DND-41 (cell line): ENCODE measurements around the gene TAOK2.

ENCODE experiments used
- ATAC-seq: fragments of 200-7000 bp; cut with Tn5 transposase; 3 replicates; pipeline ENCODE4 v1.9.1; 2021; ENCODE audit warnings: low read depth; ENCODE audit not compliant: insufficient read depth
- DNase-seq: peaks from one replicate; pipeline ENCODE4 v3.0.0-alpha.2; 2020
- H2AFZ ChIP-seq: 2 replicates; pipeline ENCODE4 v1.6.0; 2012; ENCODE audit warnings: low read depth, low read length
- H3K27ac ChIP-seq: 2 replicates; pipeline ENCODE4 v1.5.1; 2012; ENCODE audit warnings: low read length, inconsistent platforms
- H3K27me3 ChIP-seq: fragments of 200-600 bp; sonication (generic); 2 replicates; pipeline ENCODE4 v1.6.0; 2012; ENCODE audit warnings: low read length, mild to moderate bottlenecking, inconsistent platforms; ENCODE audit not compliant: insufficient read depth, poor library complexity
- H3K36me3 ChIP-seq: 2 replicates; pipeline ENCODE4 v1.5.1; 2012; ENCODE audit warnings: low read length, inconsistent platforms; ENCODE audit not compliant: insufficient read depth
- H3K4me1 ChIP-seq: 2 replicates; pipeline ENCODE4 v1.5.1; 2012; ENCODE audit warnings: mild to moderate bottlenecking, low read length; ENCODE audit not compliant: insufficient read depth
- H3K4me2 ChIP-seq: 2 replicates; pipeline ENCODE4 v1.6.0; 2012; ENCODE audit warnings: mild to moderate bottlenecking, moderate library complexity, low read length, inconsistent platforms; ENCODE audit not compliant: insufficient read depth
- H3K4me3 ChIP-seq, 2 experiments: fragments of 200-600 bp in 1 of 2; shearing (Covaris generic) in 1 of 2; 2 replicates each; pipeline ENCODE4 v1.5.1; 2012 to 2016; ENCODE audit warnings: inconsistent platforms in 2 of 2, low read length in 2 of 2, mild to moderate bottlenecking in 2 of 2, low read depth in 1 of 2, moderate library complexity in 1 of 2
- H3K79me2 ChIP-seq: 2 replicates; pipeline ENCODE4 v1.6.0; 2012; ENCODE audit warnings: low read length, inconsistent platforms; ENCODE audit not compliant: insufficient read depth
- H3K9ac ChIP-seq: 2 replicates; pipeline ENCODE4 v1.6.0; 2012; ENCODE audit warnings: low read depth, mild to moderate bottlenecking, inconsistent platforms, low read length, moderate library complexity
- H3K9me3 ChIP-seq: 2 replicates; pipeline ENCODE4 v1.5.1; 2012; ENCODE audit warnings: low read length, moderate library complexity, mild to moderate bottlenecking, inconsistent platforms; ENCODE audit not compliant: insufficient read depth, severe bottlenecking
- H4K20me1 ChIP-seq: 2 replicates; pipeline ENCODE4 v1.6.0; 2012; ENCODE audit warnings: low read length; ENCODE audit not compliant: insufficient read depth
- CTCF ChIP-seq: IDR thresholded peaks from 2 replicates; pipeline ENCODE4 v1.5.1; 2012; ENCODE audit warnings: borderline replicate concordance, low read length, moderate library complexity, mild to moderate bottlenecking; ENCODE audit not compliant: poor library complexity, severe bottlenecking; ENCODE audit errors: extremely low read depth
- EZH2 ChIP-seq: IDR thresholded peaks from 3 replicates; pipeline ENCODE4 v1.6.1; 2012; ENCODE audit warnings: borderline replicate concordance, low read depth, mild to moderate bottlenecking, moderate library complexity, low read length, inconsistent platforms; ENCODE audit not compliant: severe bottlenecking

TAOK2 gene

DNA sequence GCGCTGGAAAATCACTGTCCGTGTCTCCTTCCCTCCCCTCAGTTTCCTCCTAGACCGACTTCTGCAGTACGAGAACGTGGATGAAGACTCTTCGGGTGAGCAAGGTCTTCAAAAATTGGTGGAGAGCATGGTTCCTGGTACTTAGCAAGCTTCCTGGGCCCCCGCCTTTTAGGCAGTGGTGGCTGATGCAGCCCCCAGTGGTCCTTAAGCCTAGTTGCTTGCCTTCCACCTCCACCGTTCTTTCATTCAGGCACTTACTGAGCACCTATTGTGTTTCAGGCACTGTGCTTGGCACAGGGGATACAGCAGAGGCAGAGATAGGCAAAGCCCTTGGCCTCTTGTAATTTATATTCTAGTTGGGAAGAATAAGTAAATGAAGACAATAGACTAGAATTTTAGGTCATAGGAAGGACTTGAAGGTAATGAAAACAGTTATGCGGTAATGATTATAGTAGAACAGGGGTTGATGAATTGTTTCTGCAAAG is 23.1 kb downstream of the TAOK2 start:
- Histone ChIP-seq H3K27me3 (no peaks in the 10 kb centered on the region), H3K4me2 (peak overlapping the region; percentile 91), H2AFZ (peak overlapping the region; percentile 96), H3K27ac (peak overlapping the region; percentile 98), H3K79me2 (peaks cover 47% of the 10 kb centered on the region), H3K9me3 (no peaks in the 10 kb centered on the region), H3K36me3 (peaks cover 72% of the 10 kb centered on the region), H3K4me3 (peak overlapping the region; percentile 77 to 96), H4K20me1 (peaks cover 3% of the 10 kb centered on the region; the same call in 1 of the 2 replicates), H3K9ac (peak overlapping the region; percentile 84), H3K4me1 (peaks cover 37% of the 10 kb centered on the region)
- peak; percentile 34 for DNase-seq
- TF ChIP-seq CTCF (peak; percentile 33), EZH2 (no peak)
- ATAC-seq: no peak

DNA sequence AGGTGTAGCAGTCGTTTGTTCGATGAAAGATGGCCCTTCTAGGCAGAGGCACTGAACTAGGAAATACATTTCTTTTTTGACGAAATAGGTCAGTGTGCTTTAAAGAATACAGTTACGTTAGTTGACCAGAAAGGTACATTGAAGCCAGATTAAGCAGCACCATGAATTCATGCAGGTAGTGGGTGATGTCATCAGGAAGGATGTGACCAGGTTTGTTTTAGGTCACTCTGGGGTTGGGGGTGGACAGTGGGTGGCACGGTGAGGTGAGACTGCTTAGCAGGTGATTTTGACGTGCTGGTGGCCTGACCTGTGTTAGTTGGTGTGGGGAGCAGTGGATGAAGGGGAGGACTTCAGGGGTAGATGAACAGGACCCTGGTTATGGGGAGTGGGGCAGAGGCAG is 25.9 kb downstream of the TAOK2 start:
- peaks cover 22% of the 10 kb centered on the region for H3K4me1 ChIP-seq
- no peak overlapping the region for H3K4me3 ChIP-seq
- no peak overlapping the region for H3K4me2 ChIP-seq
- peaks cover 3% of the 10 kb centered on the region; the same call in 1 of the 2 replicates for H4K20me1 ChIP-seq
- H3K9me3 ChIP-seq: no peaks in the 10 kb centered on the region
- no peak overlapping the region for H2AFZ ChIP-seq
- ATAC-seq (no peak), DNase-seq (no peak)
- TF ChIP-seq EZH2 (no peak), CTCF (no peak)
- H3K79me2 ChIP-seq: peaks cover 35% of the 10 kb centered on the region
- no peak overlapping the region for H3K9ac ChIP-seq
- H3K27ac ChIP-seq: no peak overlapping the region
- no peaks in the 10 kb centered on the region for H3K27me3 ChIP-seq
- peaks cover 75% of the 10 kb centered on the region for H3K36me3 ChIP-seq

DNA sequence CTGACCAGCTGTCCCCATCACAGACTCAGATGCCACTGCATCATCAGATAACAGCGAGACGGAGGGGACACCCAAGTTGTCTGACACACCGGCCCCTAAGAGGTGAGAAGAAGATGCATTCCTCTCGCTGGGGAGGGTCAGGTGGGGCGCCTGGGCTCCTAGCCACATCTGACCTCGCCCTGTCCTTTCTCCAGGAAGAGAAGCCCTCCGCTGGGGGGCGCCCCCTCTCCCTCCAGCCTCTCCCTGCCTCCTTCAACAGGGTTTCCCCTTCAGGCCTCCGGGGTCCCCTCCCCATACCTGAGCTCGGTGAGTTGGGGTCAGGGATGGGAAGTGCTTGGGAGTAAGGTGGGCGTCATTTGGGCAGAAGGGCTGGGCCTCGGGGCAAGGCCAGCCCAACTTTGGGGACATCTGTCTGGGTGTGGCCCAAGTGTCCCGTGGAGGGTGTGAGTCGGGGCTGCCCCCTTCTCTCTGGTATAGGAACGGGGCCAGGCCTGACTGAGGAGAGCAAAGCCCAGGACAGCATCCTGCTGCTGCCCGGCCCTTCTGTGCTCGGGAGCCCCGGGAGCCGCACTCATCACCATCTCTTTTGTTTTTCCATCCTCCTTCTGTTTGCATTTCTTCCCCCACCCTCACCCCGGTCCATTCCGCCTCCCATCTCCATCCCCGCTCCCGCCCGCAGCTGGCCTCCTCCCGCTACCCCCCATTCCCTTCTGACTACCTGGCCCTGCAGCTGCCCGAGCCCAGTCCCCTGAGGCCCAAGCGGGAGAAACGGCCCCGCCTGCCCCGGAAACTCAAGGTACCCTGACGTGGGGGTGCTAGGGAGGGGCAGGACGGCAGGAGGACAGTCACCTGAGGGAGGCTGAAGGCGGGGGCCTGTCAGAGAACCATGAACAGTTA is 27.3 kb downstream of the TAOK2 start:
- H3K79me2 ChIP-seq: peaks cover 23% of the 10 kb centered on the region
- ATAC-seq (no peak), DNase-seq (no peak)
- no peak overlapping the region for H3K4me3 ChIP-seq
- H3K9ac ChIP-seq: no peak overlapping the region
- H3K4me1 ChIP-seq: peaks cover 15% of the 10 kb centered on the region
- peaks cover 3% of the 10 kb centered on the region; the same call in 1 of the 2 replicates for H4K20me1 ChIP-seq
- no peaks in the 10 kb centered on the region for H3K27me3 ChIP-seq
- no peak overlapping the region for H2AFZ ChIP-seq
- no peaks in the 10 kb centered on the region for H3K9me3 ChIP-seq
- TF ChIP-seq EZH2 (no peak), CTCF (no peak)
- no peak overlapping the region for H3K27ac ChIP-seq
- no peak overlapping the region for H3K4me2 ChIP-seq
- peaks cover 83% of the 10 kb centered on the region for H3K36me3 ChIP-seq
